Vagina (tissue), 2 donors: ENCODE measurements around the gene PLA2G4A. TPM values are rescaled to one million over a fixed set of nuclear protein-coding genes. Genes with fewer than 3 reads are reported as not detected.

ENCODE experiments used
- DNase-seq, 2 donors: peaks; one replicate each; pipeline ENCODE4 v3.0.0-alpha.2; 2017; ENCODE audit errors: extremely low spot score in 2 of 2
- H3K27ac ChIP-seq: fragments of 200-600 bp; sonication (generic); one replicate; pipeline ENCODE4 v1.5.1; 2019
- H3K27me3 ChIP-seq: fragments of 200-600 bp; sonication (generic); one replicate; pipeline ENCODE4 v1.5.1; 2019
- H3K36me3 ChIP-seq, 2 donors: fragments of 200-600 bp; sonication (generic); one replicate each; pipeline ENCODE4 v1.5.1; 2017 to 2019
- H3K4me1 ChIP-seq: fragments of 200-600 bp; sonication (generic); one replicate; pipeline ENCODE4 v1.5.1; 2019
- H3K4me3 ChIP-seq, 2 donors: fragments of 200-600 bp; sonication (generic); 1 replicate in 1 of 2; 2 replicates in 1 of 2; pipeline ENCODE4 v1.5.1; 2016 to 2019
- H3K9me3 ChIP-seq: fragments of 200-600 bp; sonication (generic); one replicate; pipeline ENCODE4 v1.5.1; 2019
- POLR2A ChIP-seq, 2 donors: fragments of 450-650 bp; IDR thresholded peaks; one replicate each; pipeline ENCODE4 v1.6.1; 2017; ENCODE audit warnings: antibody characterized with exemption in 2 of 2, mild to moderate bottlenecking in 2 of 2, moderate library complexity in 2 of 2
- POLR2AphosphoS5 ChIP-seq, 2 donors: sonication (generic); formaldehyde crosslinking; IDR thresholded peaks; one replicate each; pipeline ENCODE4 v1.9.0; 2017; ENCODE audit warnings: antibody characterized with exemption in 2 of 2, mild to moderate bottlenecking in 2 of 2, low read depth in 1 of 2; ENCODE audit not compliant: insufficient read depth in 1 of 2
- intact Hi-C: fragments of 100-400 bp; cut with DNase I; formaldehyde crosslinking; loops from one replicate; pipeline ENCODE4 v1.15.1; 2023
- total RNA-seq: library from RNA; depleted of rRNA; stranded (reverse); fragments of >200 nt; gene quantifications from one replicate; pipeline ENCODE4 v1.2.3, GENCODE V29; 2016
- TF ChIP-seq, protein P1 (sequence below), 3 experiments: fragments of 450-650 bp in 2 of 3; fragments of 200-600 bp in 1 of 3; sonication (generic) in 1 of 3; IDR thresholded peaks; one replicate each; pipeline ENCODE4 v1.5.1; 2017 to 2019; ENCODE audit warnings: antibody characterized with exemption in 3 of 3, mild to moderate bottlenecking in 2 of 3, moderate library complexity in 2 of 3

Gene PLA2G4A
- total RNA-seq, 1 donor from 2014 or later, result 12.5 TPM

DNA sequence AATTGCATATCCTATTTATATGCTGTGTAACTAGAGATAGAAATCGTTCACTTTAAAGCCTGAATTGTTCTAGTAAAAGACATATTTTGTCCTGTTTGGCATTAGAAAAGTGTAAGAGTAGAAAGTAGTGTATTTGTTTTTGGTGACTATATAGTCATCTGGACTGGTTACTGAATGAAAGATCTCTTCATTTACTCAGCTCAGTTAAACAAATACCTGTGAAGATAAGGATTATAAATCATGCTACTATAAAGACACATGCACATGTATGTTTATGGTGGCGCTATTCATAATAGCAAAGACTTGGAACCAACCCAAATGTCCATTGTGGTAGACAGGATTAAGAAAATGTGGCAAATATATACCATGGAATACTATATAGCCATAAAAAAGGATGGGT is 125.1 kb downstream of the PLA2G4A start:
- Histone ChIP-seq H3K36me3 (no peaks in the 10 kb centered on the region), H3K4me3 (no peak overlapping the region), H3K27me3 (no peaks in the 10 kb centered on the region), H3K27ac (no peak overlapping the region), H3K9me3 (no peaks in the 10 kb centered on the region), H3K4me1 (no peaks in the 10 kb centered on the region)
- intact Hi-C loops, result no loop called here
- DNase-seq, result no peak
- TF ChIP-seq, protein P1, sequence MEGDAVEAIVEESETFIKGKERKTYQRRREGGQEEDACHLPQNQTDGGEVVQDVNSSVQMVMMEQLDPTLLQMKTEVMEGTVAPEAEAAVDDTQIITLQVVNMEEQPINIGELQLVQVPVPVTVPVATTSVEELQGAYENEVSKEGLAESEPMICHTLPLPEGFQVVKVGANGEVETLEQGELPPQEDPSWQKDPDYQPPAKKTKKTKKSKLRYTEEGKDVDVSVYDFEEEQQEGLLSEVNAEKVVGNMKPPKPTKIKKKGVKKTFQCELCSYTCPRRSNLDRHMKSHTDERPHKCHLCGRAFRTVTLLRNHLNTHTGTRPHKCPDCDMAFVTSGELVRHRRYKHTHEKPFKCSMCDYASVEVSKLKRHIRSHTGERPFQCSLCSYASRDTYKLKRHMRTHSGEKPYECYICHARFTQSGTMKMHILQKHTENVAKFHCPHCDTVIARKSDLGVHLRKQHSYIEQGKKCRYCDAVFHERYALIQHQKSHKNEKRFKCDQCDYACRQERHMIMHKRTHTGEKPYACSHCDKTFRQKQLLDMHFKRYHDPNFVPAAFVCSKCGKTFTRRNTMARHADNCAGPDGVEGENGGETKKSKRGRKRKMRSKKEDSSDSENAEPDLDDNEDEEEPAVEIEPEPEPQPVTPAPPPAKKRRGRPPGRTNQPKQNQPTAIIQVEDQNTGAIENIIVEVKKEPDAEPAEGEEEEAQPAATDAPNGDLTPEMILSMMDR (IDR thresholded peaks at IDR 0.05), result no peak
- TF ChIP-seq POLR2A (IDR thresholded peaks at IDR 0.05), result no peak
- no peak for TF ChIP-seq POLR2AphosphoS5 (IDR thresholded peaks at IDR 0.05; ENCODE audit: insufficient read depth in 1 of 2, low read depth in 1 of 2)

- H3K9me3 ChIP-seq, result no peaks in the 10 kb centered on the region
- no peak overlapping the region for H3K27ac ChIP-seq
- intact Hi-C loops, result no loop called here
- H3K4me1 ChIP-seq, result no peaks in the 10 kb centered on the region
- H3K36me3 ChIP-seq, result no peaks in the 10 kb centered on the region
- no peaks in the 10 kb centered on the region for H3K27me3 ChIP-seq
- TF ChIP-seq POLR2AphosphoS5 (IDR thresholded peaks at IDR 0.05; ENCODE audit: insufficient read depth in 1 of 2, low read depth in 1 of 2) (no peak), POLR2A (IDR thresholded peaks at IDR 0.05) (no peak)
- TF ChIP-seq, protein P1 (IDR thresholded peaks at IDR 0.05), result no peak
- H3K4me3 ChIP-seq, result no peak overlapping the region
- no peak for DNase-seq
Observed at GRCh38 chr1:186957314-186957713, 128.6 kb downstream of the PLA2G4A start.

DNA sequence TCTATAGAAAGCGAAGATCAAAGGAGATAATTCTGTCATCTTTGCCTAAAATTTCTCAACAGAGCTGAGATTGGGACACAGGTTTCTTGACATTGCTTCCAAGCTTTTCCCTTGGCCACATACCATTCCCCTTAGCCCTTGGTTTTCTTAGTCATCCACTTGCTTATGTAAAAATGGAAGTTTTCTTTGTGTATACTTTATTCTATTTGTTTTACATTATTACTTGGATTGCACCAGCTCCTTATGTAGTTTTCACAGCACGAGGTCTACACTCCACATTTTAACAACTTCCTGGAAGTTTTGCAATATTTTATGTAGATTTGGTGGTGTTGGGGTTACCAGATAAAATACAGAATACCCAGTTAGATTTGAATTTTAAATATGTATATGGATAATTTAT is 129.8 kb downstream of the PLA2G4A start:
- H3K36me3 ChIP-seq, result no peaks in the 10 kb centered on the region
- no peak overlapping the region for H3K27ac ChIP-seq
- no peak overlapping the region for H3K4me3 ChIP-seq
- no peak for DNase-seq
- no peaks in the 10 kb centered on the region for H3K4me1 ChIP-seq
- H3K27me3 ChIP-seq, result no peaks in the 10 kb centered on the region
- intact Hi-C loops, result no loop called here
- TF ChIP-seq, protein P1 (IDR thresholded peaks at IDR 0.05), result no peak
- TF ChIP-seq POLR2A (IDR thresholded peaks at IDR 0.05), result no peak
- TF ChIP-seq POLR2AphosphoS5 (IDR thresholded peaks at IDR 0.05; ENCODE audit: insufficient read depth in 1 of 2, low read depth in 1 of 2), result no peak
- H3K9me3 ChIP-seq, result no peaks in the 10 kb centered on the region

GRCh38 chr1:186960861-186961260 is 132.1 kb downstream of the PLA2G4A start:
- no peak for TF ChIP-seq POLR2A (IDR thresholded peaks at IDR 0.05)
- TF ChIP-seq, protein P1 (IDR thresholded peaks at IDR 0.05), result no peak
- no peak for TF ChIP-seq POLR2AphosphoS5 (IDR thresholded peaks at IDR 0.05; ENCODE audit: insufficient read depth in 1 of 2, low read depth in 1 of 2)
- H3K4me3 ChIP-seq, result no peak overlapping the region
- no peaks in the 10 kb centered on the region for H3K9me3 ChIP-seq

GRCh38 chr1:186965847-186966246 is 137.1 kb downstream of the PLA2G4A start:
- Histone ChIP-seq H3K9me3 (no peaks in the 10 kb centered on the region), H3K36me3 (peaks cover 0 to 7% of the 10 kb centered on the region in 2 donors), H3K4me3 (no peak overlapping the region), H3K27ac (no peak overlapping the region), H3K4me1 (no peaks in the 10 kb centered on the region), H3K27me3 (no peaks in the 10 kb centered on the region)
- intact Hi-C loops, result no loop called here
- TF ChIP-seq, protein P1 (IDR thresholded peaks at IDR 0.05), result no peak
- no peak for TF ChIP-seq POLR2A (IDR thresholded peaks at IDR 0.05)
- TF ChIP-seq POLR2AphosphoS5 (IDR thresholded peaks at IDR 0.05; ENCODE audit: insufficient read depth in 1 of 2, low read depth in 1 of 2), result no peak
- no peak for DNase-seq

More at GRCh38 chr1:186960861-186961260, 132.1 kb downstream of the PLA2G4A start:
- Histone ChIP-seq H3K36me3 (peaks cover 0 to 7% of the 10 kb centered on the region in 2 donors), H3K4me1 (no peaks in the 10 kb centered on the region), H3K27me3 (no peaks in the 10 kb centered on the region), H3K27ac (no peak overlapping the region)
- DNase-seq, result no peak
- intact Hi-C loops, result no loop called here
